ENCODE measurements around the gene USF3.

The USF3 gene

DNA sequence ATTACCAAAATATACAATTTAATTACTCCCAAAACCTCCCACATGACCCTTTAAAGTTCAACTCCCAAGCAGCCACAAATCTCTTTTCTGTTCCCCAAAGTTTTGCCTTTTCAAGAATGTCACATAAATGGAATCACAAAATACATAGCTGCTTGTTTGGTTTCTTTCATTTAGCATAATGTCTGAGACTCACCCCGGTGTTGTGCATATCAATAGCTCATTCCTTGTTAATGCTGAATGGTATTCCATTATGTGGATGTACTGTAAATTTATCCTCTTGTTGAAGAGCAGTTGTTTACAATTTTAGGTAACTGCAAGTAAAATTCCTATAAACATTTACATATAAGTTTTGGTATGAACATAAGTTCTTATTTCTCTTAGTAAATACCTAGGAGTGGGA is 34.1 kb upstream of the USF3 start:
- Histone ChIP-seq H3K4me2 (ENCODE audit: low read length) (no peak overlapping the region), H2AFZ (ENCODE audit: low read length) (no peak overlapping the region), H3K27ac (ENCODE audit: low read depth, low read length, poor library complexity, severe bottlenecking) (no peak overlapping the region), H3K79me2 (ENCODE audit: insufficient read depth, low read length) (peaks cover 97% of the 10 kb centered on the region), H3K9me2 (ENCODE audit: low read depth, low read length) (no peaks in the 10 kb centered on the region), H3F3A (ENCODE audit: insufficient read depth, low read length) (no peaks in the 10 kb centered on the region), H4K20me1 (ENCODE audit: insufficient read depth, low read length) (no peaks in the 10 kb centered on the region), H3K4me1 (ENCODE audit: insufficient read depth, low read length, severe bottlenecking) (no peaks in the 10 kb centered on the region), H3K27me3 (ENCODE audit: insufficient read depth, low read length) (no peaks in the 10 kb centered on the region), H3K9ac (ENCODE audit: low read length) (no peak overlapping the region), H3K9me3 (ENCODE audit: low read length) (no peaks in the 10 kb centered on the region), H3K36me3 (ENCODE audit: insufficient read depth, low read length) (peaks cover 80% of the 10 kb centered on the region), H3K4me3 (ENCODE audit: low read depth, low read length, poor library complexity, severe bottlenecking) (no peak overlapping the region)
- no peak for TF ChIP-seq EZH2 (IDR thresholded peaks at IDR 0.05; ENCODE audit: borderline replicate concordance, low read length)
- TF ChIP-seq, protein P1, sequence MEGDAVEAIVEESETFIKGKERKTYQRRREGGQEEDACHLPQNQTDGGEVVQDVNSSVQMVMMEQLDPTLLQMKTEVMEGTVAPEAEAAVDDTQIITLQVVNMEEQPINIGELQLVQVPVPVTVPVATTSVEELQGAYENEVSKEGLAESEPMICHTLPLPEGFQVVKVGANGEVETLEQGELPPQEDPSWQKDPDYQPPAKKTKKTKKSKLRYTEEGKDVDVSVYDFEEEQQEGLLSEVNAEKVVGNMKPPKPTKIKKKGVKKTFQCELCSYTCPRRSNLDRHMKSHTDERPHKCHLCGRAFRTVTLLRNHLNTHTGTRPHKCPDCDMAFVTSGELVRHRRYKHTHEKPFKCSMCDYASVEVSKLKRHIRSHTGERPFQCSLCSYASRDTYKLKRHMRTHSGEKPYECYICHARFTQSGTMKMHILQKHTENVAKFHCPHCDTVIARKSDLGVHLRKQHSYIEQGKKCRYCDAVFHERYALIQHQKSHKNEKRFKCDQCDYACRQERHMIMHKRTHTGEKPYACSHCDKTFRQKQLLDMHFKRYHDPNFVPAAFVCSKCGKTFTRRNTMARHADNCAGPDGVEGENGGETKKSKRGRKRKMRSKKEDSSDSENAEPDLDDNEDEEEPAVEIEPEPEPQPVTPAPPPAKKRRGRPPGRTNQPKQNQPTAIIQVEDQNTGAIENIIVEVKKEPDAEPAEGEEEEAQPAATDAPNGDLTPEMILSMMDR (IDR thresholded peaks at IDR 0.05; ENCODE audit: low read length), result no peak

DNA sequence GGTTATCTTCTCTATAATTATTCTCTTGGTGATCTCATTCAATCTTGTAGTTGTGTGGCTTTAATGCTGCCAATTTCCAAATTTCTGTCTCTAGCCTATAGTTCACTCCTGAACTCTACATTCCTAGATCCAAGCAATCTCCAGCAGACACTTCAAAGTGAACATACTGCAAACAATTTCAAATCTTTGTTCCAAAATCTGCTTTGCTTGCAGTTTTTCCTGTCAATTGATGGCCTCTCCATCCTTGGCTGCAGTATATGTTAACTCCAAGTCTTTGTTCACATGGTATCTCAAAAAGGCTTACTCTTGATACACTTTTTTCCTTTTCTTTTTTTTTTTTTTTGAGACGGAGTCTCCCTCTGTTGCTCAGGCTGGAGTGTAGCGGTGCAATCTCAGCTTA is 32.2 kb upstream of the USF3 start:
- Histone ChIP-seq H4K20me1 (ENCODE audit: insufficient read depth, low read length) (no peaks in the 10 kb centered on the region), H3K9me3 (ENCODE audit: low read length) (no peaks in the 10 kb centered on the region), H3K4me2 (ENCODE audit: low read length) (no peak overlapping the region), H3F3A (ENCODE audit: insufficient read depth, low read length) (no peaks in the 10 kb centered on the region), H3K27ac (ENCODE audit: low read depth, low read length, poor library complexity, severe bottlenecking) (no peak overlapping the region), H3K79me2 (ENCODE audit: insufficient read depth, low read length) (peaks cover 91% of the 10 kb centered on the region), H3K36me3 (ENCODE audit: insufficient read depth, low read length) (peaks cover 78% of the 10 kb centered on the region), H3K4me3 (ENCODE audit: low read depth, low read length, poor library complexity, severe bottlenecking) (no peak overlapping the region), H3K9ac (ENCODE audit: low read length) (no peak overlapping the region), H3K9me2 (ENCODE audit: low read depth, low read length) (no peaks in the 10 kb centered on the region), H3K27me3 (ENCODE audit: insufficient read depth, low read length) (no peaks in the 10 kb centered on the region), H2AFZ (ENCODE audit: low read length) (no peak overlapping the region), H3K4me1 (ENCODE audit: insufficient read depth, low read length, severe bottlenecking) (no peaks in the 10 kb centered on the region)
- TF ChIP-seq, protein P1 (IDR thresholded peaks at IDR 0.05; ENCODE audit: low read length), result no peak

DNA sequence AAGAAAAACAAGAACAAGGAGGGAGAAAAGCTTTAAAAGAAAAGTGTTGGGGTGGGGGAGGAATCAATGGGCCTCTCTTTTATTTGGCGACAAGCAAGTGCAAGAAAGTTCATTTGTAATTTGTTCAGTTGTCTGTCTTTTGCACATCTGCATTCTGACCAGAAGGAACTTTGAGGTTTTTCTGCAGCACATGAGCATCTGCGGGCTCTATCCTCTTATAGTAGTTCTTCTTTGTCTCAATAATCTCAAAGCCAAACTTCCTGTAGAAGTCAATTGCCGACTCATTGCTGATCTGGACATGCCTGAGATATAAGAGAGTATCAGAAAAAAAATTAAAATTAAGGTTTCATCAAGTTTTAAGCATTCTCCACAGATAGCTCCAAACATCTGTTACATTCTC is 25.2 kb upstream of the USF3 start:
- H3K36me3 ChIP-seq (ENCODE audit: insufficient read depth, low read length), result peaks cover 79% of the 10 kb centered on the region
- no peak for TF ChIP-seq EZH2 (IDR thresholded peaks at IDR 0.05; ENCODE audit: borderline replicate concordance, low read length)
- TF ChIP-seq, protein P1 (IDR thresholded peaks at IDR 0.05; ENCODE audit: low read length), result no peak
- H4K20me1 ChIP-seq (ENCODE audit: insufficient read depth, low read length), result no peaks in the 10 kb centered on the region
- no peak overlapping the region for H3K4me2 ChIP-seq (ENCODE audit: low read length)
- no peaks in the 10 kb centered on the region for H3K9me3 ChIP-seq (ENCODE audit: low read length)
- H3F3A ChIP-seq (ENCODE audit: insufficient read depth, low read length), result no peaks in the 10 kb centered on the region
- no peaks in the 10 kb centered on the region for H3K9me2 ChIP-seq (ENCODE audit: low read depth, low read length)
- no peaks in the 10 kb centered on the region for H3K4me1 ChIP-seq (ENCODE audit: insufficient read depth, low read length, severe bottlenecking)
- peaks cover 22% of the 10 kb centered on the region for H3K79me2 ChIP-seq (ENCODE audit: insufficient read depth, low read length)
- H3K9ac ChIP-seq (ENCODE audit: low read length), result no peak overlapping the region
- H3K4me3 ChIP-seq (ENCODE audit: low read depth, low read length, poor library complexity, severe bottlenecking), result no peak overlapping the region
- no peak overlapping the region for H2AFZ ChIP-seq (ENCODE audit: low read length)
- H3K27me3 ChIP-seq (ENCODE audit: insufficient read depth, low read length), result no peaks in the 10 kb centered on the region
- H3K27ac ChIP-seq (ENCODE audit: low read depth, low read length, poor library complexity, severe bottlenecking), result no peak overlapping the region

All from OCI-LY1 (cell line).